ENCODE measurements around the gene FAM219B. TPM values are rescaled to one million over a fixed set of nuclear protein-coding genes. Genes with fewer than 3 reads are reported as not detected.

Gene FAM219B
- total RNA-seq, 1 donor from 2014 or later, result 36.3 TPM

- TF ChIP-seq CTCF (conservative IDR thresholded peaks at IDR 0.05; ENCODE audit: low read depth, low read length), result no peak
- no peak for DNase-seq (ENCODE audit: low read depth)
- peak within 1 kb of the TSS; percentile 94 for H3K4me3 ChIP-seq (ENCODE audit: low read depth, low read length)
These were observed 33.5 kb downstream of the FAM219B start, which contains the start of gene SCAMP2 for GRCh38 chr15:74873036-74873755. Gene SCAMP2, minus strand, starts transcription at chr15:74873365. Its CDS starts 110 bp downstream, at chr15:74873255.

- TF ChIP-seq CTCF (conservative IDR thresholded peaks at IDR 0.05; ENCODE audit: low read depth, low read length), result no peak
- no peak for DNase-seq (ENCODE audit: low read depth)
- peak overlapping the region; percentile 94 for H3K4me3 ChIP-seq (ENCODE audit: low read depth, low read length)
These were observed 34.0 kb downstream of the FAM219B start for GRCh38 chr15:74872702-74873035.

GRCh38 chr15:74870436-74871215 lies 36.0 kb downstream of the FAM219B start:
- H3K4me3 ChIP-seq (ENCODE audit: low read depth, low read length), result no peak overlapping the region
- no peak for TF ChIP-seq CTCF (conservative IDR thresholded peaks at IDR 0.05; ENCODE audit: low read depth, low read length)
- no peak for DNase-seq (ENCODE audit: low read depth)

GRCh38 chr15:74869726-74870407 lies 36.8 kb downstream of the FAM219B start:
- no peak for DNase-seq (ENCODE audit: low read depth)
- no peak overlapping the region for H3K4me3 ChIP-seq (ENCODE audit: low read depth, low read length)
- no peak for TF ChIP-seq CTCF (conservative IDR thresholded peaks at IDR 0.05; ENCODE audit: low read depth, low read length)

- DNase-seq (ENCODE audit: low read depth), result no peak
- TF ChIP-seq CTCF (conservative IDR thresholded peaks at IDR 0.05; ENCODE audit: low read depth, low read length), result no peak
- no peak overlapping the region for H3K4me3 ChIP-seq (ENCODE audit: low read depth, low read length)
These were observed 37.3 kb downstream of the FAM219B start for GRCh38 chr15:74869372-74869725.

DNA sequence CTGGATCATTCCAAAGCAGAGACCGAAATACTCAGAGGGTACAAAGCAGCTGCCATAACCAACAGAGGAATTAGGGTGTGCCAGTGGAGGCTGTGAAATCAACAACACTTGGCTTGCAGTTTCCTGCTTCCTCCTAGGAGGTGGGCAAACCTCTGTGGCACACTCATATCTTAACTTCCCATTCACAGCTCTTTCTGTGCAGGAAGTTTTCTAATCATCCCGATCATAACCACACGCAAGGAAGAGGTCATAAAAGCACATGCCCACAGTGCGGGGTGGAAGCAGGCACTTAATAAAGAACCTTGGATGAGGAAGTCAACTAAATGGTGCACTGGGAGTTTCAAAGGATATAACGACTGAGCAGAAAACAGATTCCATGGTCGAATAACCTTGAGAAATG lies 38.6 kb downstream of the FAM219B start:
- no peak for DNase-seq (ENCODE audit: low read depth)
- no peak overlapping the region for H3K4me3 ChIP-seq (ENCODE audit: low read depth, low read length)
- no peak for TF ChIP-seq CTCF (conservative IDR thresholded peaks at IDR 0.05; ENCODE audit: low read depth, low read length)

Measured in epithelial cell of proximal tubule (primary cell).